HG03439 (cell line): ENCODE results near the gene CD300LF.

Experiments
- ATAC-seq: cut with Tn5 transposase; IDR thresholded peaks from one replicate; pipeline ENCODE4 v1.9.1; 2021; ENCODE audit warnings: mild to moderate bottlenecking, moderate library complexity; ENCODE audit not compliant: unreplicated experiment

Gene CD300LF

DNA sequence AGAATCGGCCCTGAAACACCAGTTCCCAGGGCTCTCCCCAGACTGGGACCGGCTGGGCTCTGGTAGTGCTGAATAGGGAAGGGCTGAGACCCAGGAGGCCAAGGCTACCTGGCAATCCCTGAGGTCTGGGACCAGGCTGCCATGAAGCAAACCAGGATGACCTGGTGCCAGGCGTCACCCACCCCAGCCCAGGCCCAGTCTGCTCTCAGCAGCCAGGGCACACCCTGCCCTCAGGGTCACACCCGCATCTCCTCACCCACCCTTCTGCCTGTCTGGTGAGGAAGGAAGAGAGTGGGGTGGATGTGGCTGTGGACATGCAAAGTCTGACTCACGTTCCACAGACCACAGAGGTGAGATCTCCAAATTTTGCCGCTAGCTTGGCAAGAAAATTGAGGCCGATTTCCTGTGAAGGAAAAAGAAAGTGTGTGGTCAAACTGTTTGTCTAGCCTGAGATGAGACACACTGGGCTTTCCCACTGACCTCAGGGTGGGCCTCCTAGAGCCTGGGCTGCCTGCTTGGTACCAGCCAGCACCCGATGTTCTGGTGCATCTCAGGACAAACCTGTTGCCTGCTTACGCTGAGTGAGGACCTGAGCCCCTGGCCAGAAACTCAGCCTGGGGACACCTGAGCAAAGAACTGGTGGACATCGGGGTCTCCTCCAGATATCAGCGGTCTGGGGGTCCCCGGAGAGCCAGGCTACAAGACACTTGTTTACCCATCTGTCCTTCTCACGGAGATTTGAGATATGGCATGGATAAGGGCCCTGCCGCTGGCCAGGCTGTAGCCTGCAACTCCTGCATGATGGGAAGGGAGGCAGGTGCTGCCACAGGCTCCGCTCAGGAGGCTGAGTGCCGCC is 18.0 kb upstream of the CD300LF start:
- ATAC-seq, result no peak

DNA sequence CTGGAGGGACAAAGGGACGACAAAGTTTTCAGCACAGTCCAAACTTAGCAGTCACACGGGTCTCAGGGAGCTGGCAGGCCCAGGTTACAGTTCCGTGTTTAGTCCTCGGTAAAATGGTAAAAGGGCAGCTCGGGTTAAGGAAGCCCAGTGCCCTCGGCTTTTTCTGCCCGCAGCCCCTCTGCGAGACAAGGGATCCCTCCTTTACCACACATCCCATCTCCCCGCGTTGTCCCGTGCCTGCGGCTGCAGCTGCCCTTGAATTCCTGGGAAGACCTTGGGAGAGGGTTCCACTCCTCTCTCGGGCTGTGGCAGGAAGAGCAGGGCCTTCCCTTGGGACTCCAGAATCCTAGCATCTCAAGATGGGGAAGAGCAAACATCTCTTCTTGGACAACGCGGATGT is 17.1 kb upstream of the CD300LF start:
- ATAC-seq, result no peak

DNA sequence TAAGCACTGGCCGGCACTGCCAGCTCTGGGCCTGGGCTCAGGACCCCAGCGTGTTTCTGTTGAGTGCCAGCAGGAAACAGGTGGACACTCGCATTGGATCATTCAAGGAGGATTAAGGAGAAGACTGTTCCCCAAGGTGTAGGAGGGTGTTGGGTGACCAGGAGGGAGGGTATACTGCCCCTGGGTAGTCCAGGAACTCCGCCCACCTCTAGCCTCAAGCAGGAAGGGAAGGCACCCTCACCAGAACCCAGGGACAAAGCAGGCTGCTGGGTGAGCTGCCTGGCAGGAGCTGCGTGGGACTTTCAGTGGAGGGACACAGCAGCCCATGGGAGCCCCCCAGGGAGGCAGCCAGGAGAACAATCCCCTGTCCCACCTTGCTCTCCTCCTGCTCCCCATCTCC is 16.6 kb upstream of the CD300LF start:
- ATAC-seq, result no peak

DNA sequence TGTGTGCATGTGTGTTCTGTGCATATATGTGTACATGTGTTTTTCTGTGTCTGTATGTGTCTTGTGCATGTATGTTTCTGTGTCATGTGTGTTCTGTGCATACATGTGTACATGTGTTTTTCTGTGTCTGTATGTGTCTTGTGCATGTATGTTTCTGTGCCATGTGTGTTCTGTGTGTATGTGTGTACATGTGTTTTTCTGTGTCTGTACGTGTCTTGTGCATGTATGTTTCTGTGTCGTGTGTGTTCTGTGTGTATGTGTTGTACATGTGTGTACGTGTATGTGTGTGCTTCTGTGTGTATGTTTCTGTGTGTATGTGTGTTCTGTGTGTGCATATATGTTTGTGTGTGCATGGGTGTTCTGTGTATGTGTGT is 16.0 kb upstream of the CD300LF start:
- no peak for ATAC-seq

DNA sequence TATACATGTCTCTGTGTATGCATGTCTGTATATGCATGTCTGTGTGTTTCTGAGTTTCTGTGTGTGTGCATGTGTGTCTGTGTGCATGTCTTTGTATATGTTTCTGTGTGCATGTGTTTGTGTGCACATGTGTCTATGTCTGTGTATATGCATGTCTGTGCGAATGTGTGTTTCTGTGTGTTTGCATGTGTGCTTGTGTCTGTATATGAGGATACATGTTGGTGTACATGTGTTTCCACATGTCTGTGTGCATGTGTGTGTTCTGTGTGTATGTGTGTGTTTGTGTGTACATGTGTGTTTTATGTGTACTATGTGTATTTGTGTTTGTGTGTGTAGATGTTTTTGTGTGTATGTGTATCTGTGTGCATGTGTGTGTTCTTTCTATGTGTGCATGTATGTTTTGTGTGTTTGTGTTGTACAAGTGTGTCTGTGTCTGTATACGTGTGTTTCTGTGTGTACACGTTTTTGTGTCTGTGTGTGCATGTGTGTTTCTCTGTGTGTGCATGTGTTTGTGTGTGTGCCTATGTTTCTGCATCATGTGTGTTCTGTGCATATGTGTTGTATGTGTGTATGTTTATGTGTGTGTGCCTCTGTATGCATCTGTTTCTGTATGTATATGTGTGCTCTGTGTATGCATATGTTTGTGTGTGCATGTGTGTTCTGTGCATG is 15.4 kb upstream of the CD300LF start:
- ATAC-seq, result no peak

DNA sequence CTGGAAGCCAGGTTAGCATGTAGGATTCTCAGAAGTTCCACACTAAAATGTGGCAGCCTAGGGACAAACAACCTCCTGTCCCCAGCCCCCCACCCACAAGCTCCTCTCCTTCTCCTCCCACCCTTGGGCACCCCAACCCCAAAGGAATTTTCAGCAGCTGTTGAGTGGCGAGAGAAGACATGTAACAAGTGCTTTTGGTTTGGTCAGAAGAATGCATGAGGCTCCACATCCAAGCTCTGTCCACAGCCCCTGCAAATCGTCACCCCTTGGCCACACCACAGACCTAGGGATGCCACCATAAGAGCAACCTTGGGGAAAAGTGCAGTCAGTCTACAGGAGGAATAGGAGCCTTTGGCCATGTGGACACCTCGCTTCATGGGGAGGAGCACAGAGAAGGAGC is 12.4 kb upstream of the CD300LF start:
- no peak for ATAC-seq

DNA sequence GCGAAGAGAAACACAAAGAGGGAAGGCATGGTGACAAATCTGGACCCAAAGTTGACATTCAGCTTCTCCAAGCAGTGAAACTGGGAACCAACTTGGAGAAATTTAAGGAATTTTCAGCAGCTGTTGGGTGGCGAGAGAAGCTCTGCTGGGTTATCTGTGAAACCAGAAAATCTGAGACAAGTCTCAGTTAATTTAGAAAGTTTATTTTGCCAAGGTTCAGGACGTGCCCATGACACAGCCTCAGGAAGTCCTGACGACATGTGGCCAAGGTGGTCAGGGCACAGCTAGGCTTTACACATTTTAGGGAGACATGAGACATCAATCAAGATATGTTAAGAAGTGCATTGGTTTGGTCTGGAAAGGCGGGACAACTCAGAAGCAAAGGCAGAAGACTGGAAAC is 11.2 kb upstream of the CD300LF start:
- no peak for ATAC-seq

DNA sequence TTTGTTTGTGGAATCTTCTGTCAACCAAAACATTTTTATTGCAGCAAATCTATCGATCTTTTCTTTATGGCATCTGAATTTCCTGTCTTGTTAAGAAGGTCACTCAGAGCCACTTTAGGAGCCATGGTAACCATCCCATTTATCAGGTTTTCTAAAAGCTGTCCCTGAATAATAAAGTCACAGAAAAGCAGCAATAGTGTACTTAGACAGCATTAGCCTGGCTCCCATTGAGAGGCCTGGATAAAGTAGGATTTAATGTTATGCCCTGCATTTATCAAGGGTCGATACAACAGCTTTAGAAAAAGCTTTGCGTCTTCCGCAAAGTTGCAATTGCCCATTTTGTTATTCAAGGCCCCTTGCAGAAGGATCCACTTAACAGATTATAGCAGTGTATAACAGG is 10.1 kb upstream of the CD300LF start:
- ATAC-seq, result no peak

DNA sequence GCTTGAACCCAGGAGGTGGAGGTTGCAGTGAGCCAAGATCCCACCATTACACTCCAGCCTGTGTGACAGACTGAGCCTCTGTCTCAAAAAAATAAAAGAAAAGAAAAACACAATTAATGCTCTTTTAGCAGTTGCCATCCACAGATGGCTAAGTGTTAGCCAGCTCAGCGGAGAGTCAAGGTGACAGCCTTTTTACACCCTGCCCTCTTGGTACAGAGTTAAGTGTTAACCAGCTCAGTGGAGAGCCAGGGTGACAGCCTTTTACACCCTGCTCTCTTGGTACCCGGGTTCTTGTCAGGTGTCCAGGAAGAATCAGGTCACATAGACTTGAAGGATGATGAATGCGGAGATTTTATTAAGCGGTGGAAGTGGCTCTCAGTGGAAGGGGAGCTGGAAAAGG is 7.8 kb upstream of the CD300LF start:
- ATAC-seq, result no peak

DNA sequence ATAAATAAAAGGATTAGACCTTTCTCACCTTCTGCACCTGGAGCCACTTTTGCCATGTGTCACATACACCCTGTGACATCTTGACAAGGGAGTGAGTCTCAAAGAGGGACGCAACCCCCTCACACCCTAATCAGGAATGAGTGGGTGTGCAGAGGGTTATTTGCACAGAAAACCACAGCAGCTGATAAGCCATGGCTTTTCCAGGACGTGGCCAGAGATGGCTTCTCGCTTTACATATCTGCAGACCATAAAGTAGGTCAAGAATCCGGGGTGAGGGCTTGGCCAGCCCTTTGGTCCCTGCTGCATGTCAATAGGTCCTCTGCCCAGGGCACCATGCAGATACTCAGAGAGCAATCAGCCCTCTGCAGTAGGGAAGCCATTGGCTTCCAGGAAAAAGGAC is 2.4 kb upstream of the CD300LF start:
- no peak for ATAC-seq

DNA sequence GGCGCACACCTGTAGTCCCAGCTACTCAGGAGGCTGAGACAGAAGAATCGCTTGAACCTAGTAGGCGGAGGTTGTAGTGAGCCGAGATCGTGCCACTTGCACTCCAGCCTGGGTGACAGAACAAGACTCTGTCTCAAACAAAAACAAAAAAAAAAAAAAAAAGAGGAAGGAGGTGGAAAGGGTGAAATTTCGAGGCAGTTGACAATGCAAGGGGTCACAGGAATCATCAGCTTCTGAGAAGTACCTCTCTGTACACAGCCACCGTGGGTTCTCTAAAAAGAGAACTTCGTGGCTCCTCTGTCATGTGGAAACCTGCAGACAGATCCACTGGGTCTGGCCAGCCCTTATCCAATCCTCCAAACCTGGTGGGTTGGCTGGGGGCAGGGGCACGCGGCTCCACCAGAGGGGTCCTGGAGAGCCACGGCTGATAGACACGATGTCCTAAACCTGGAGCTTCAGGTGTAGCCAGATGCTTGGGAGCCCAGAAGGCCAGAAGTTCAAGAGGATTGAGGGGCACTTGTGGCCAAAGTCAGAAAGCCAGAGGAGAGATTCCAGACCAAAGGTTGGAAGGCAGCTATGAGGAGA is 540 bp upstream of the CD300LF start:
- ATAC-seq, result no peak

DNA sequence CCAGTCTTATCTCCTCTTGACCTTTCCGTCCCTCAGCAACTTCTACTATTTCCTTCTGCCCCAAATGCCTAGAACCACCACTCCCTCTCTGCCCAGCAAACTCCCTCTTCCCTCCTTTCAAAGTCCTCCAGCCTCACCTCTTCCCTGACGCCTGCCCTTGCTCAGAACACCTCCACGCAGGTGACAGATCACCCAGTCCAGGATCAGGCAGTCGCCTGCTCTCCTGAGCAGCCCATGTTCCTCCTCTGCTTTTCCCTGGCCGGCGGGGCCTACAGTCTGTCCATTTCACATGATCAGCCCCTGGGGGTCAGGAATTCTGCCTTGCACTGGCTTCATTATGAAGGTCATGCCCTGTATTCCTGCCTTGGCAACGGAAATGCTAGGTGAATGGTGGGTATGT is 422 bp downstream of the CD300LF start:
- no peak for ATAC-seq

DNA sequence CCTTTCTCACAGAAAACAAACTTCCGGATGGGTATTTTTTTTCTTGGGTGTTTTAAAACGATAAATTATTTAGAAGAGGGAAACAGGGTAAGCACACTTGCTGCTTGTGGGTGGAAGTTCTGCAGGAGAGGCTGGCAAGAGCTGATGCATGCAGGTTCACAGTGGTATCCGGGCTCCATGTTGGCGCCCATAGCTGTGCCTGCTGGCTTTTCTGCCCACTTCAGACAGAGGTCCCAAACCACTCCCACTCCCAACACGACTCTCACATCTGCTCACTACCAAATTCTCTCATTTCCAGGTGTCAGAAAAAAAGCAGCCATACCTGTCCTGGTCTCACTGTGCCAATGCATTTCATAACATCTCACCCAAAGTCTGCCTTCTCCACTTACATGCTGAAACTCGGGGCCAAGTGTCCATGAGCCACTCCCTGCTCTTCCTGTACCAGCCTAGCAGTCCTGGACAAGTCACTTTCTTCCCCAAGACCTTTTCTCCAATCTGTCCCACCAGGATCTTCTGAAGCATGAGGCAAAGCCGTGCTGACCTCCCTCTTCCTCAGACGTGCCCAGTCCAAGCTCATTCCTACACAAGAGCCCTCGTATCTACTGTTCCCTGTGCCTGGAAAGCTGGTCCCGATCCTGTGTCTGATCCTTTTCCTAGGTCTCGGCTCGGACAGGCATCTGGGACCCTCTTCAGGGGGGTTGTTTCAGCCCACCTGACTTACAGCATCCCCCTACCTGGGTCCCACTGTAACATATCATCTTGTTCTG is 1.5 kb downstream of the CD300LF start:
- ATAC-seq, result no peak

DNA sequence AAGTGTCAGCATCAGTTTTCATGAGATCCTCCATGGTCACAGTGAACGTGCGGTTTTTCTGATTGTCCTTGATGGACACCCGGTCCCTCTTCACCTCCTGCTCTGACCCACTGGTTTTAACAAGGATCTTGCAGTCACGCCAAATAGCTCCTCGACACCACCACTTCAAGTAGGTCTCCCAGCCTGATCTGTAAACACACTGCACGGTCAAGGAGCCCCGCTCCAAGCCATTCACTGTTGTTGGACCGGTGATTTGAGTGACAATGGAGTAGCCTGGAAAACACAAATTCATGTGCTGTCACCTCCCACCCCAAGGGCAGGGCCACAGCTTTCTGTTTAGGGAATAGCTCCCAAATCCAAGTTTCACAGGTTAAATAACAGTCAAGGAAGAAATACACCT is 8.2 kb downstream of the CD300LF start:
- no peak for ATAC-seq

DNA sequence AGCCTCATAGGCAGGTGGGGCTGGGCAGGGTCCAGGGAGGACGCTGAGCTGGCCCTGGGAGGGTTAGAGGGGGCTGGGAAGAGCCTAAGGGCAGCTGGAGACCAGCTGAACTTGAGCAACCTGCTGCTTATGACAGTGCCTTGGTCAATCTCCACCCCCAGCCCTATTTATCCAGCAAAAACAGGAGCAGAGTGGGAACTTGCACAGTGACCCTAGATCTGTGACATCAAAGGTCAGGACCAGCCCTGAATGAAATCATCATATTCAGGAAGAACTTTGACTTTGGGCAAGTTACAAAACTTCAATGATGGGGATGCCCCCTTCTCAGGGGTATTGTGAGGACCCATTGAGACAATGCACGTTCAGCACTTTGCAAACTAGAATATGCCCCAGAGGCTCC is 9.4 kb downstream of the CD300LF start:
- ATAC-seq, result no peak

DNA sequence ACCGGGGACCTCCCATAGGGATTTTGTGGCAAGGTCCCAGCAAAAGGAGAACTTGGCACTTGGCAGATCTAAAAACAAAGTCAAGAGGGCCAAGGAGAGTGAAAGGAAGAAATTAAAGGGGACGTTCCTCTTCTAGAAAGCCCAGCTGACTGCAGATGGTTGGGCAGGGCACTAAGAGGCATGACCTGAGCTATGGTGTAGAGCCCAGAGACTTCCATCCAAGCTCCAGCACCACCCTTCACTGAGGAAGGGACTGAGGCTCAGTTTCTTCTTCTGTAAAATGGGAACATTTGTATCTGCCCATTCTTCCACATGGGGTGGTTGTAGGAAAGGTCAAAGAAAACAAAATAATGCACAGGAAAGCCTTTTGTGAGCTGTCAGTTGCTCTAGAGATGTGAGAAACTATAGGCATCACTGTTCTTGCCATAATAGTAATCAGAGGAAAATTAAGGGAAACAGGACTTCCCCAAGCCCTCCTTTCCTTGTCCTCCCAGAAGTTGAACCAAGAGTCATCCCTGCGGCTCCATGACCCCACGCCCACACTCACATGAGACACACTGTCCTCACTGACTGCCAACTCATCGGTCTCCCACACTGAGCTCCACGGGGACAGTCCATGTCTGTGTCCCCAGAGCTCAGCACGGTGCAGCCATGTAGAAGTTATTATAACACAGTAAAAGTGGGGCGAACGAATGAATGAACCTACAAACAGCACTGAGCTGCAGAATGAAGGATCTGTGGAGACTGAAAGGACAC is 10.4 kb downstream of the CD300LF start:
- no peak for ATAC-seq

DNA sequence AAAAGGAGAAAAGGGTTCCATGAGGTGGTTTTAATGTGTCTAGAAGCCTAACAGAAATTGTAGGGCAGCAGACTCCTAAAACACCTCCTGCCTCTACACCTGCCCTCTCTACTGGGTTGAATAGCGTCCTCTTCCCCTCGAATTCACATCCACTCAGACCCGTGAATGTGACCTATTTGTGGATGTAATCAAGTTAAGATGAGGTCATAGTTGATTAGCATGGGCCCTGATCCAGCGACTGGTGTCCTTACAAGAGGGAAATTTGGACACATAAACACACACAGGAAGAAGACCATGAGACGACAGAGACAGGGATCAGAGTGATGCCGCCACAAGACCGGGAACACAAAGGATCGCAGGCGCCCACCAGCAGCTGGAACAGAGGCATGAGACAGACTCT is 13.5 kb downstream of the CD300LF start:
- no peak for ATAC-seq

DNA sequence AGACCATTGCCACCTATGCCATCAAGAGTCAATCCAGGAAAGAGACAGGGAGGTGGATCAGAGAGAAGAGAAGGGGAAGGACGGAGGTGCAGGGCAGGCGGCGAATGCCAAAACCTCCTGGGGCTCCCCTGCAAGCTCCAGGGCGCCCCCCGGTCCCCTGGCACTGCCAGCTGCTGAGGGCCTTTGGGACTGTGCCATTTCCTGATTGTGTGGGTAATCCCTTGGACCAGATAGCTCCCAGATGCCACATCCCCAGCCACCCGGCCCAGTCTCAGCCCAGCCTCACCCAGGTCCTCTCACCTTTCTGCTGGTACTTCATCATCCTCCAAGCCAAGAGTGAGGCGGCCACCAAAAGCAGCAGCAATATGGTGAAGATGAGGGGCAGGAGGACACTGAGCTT is 14.7 kb downstream of the CD300LF start:
- ATAC-seq, result no peak

DNA sequence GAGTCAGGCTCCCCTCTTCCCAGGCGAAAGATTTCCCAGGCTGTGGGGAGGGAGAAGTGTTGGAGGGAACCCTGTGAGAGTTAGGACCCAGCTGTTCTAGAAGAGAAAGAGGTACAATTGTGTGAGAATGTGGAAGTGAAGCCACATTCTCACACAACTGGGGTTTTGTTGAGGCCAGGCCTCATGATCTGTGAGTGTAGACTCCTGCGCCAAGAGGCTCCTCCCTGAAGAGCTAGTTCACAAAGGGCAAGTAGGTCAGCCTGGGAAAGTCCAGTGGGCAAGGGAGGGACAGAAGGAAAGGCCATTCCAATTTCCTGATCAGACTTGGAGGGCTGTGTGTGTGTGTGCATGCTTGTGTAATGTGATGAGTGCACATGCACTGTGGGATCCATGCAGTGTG is 15.2 kb downstream of the CD300LF start:
- ATAC-seq, result no peak

DNA sequence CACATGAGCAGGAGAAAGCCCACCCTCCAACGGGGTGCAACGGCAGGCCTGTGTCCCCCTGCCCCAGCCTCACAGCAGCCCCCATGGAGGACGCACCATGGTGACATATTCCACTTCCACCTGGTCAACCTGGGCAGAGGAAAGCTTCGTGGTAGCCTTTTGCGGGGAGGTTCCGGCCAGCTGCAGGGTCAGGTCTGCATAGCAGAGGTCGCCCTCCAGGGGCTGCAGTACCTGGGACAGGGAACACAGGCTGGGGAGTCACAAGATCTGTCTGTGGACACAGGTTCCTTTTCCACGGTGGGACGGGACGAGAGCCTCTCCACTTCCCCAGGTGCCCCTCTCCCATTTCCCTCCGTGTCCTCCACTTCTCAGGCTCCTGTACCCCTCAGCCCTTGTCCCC is 17.1 kb downstream of the CD300LF start:
- ATAC-seq, result no peak

DNA sequence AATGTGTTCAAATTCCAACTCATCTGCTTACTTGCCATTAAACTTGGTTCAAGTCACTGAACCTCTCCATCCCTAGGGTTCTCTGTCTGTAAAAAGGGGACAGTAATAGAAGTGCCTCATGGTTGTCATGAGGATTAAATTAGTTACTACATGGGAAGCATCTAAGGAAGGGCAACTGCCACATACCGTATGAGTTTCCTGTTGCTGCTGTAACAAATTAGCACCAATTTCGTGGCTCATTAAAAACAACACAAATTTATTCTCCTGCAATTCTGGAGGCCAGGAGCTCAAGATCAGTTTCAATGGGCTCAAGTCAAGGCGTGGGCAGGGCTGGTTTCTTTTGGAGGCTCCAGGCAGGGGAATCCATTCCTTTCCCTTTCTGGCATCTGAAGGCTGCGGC is 18.6 kb downstream of the CD300LF start:
- no peak for ATAC-seq
